SK-N-SH (cell line): ENCODE data around the gene ABCF1.

Experiments used
- POLR2AphosphoS5 ChIP-seq: IDR thresholded peaks from 2 replicates; pipeline ENCODE4 v1.6.1; 2012; ENCODE audit warnings: low read depth, low read length
- TF ChIP-seq, protein P1 (sequence below): fragments of 200-600 bp; sonication (generic); IDR thresholded peaks from 2 replicates; pipeline ENCODE4 v1.6.1; 2017; ENCODE audit warnings: antibody characterized with exemption, mild to moderate bottlenecking, moderate library complexity
- TF ChIP-seq, protein P2 (sequence below): fragments of 150-350 bp; IDR thresholded peaks from 2 replicates; pipeline ENCODE4 v1.6.1; 2017; ENCODE audit warnings: antibody characterized with exemption, low read length, low read depth, borderline replicate concordance
- TF ChIP-seq, protein P3 (sequence below): IDR thresholded peaks from 2 replicates; pipeline ENCODE4 v1.4.0; 2012; ENCODE audit warnings: low read depth, borderline replicate concordance

DNA sequence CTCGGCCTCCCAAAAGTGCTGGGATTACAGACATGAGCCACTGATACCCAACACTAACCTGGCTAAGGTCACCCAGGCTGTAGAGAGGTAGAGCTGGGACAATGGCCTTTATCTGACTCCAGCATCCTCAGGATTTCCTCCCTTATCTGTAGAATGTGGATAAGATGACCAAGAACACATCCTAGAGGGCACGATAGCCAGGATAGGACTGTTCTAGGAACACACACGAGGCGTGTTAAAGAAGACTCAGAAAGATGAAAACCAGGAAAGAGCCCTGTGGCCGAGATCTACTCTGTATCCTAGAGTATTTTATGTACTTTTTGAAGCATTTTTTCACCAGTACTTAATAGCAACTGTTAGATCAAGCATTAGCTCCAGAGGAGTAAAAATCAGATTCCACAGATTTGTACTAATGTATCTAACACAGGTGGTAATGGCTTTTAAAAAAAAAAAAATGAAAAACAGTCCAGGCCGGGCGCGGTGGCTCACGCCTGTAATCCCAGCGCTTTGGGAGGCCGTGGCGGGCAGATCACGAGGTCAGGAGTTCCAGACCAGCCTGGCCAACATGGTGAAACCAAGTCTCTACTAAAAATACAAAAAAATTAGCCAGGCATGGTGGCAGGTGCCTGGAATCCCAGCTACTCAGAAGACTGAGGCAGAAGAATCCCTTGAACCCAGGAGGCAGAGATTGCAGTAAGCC, 28.5 kb downstream of the ABCF1 start:
- TF ChIP-seq, protein P1, sequence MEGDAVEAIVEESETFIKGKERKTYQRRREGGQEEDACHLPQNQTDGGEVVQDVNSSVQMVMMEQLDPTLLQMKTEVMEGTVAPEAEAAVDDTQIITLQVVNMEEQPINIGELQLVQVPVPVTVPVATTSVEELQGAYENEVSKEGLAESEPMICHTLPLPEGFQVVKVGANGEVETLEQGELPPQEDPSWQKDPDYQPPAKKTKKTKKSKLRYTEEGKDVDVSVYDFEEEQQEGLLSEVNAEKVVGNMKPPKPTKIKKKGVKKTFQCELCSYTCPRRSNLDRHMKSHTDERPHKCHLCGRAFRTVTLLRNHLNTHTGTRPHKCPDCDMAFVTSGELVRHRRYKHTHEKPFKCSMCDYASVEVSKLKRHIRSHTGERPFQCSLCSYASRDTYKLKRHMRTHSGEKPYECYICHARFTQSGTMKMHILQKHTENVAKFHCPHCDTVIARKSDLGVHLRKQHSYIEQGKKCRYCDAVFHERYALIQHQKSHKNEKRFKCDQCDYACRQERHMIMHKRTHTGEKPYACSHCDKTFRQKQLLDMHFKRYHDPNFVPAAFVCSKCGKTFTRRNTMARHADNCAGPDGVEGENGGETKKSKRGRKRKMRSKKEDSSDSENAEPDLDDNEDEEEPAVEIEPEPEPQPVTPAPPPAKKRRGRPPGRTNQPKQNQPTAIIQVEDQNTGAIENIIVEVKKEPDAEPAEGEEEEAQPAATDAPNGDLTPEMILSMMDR = no peak
- TF ChIP-seq POLR2AphosphoS5 = no peak
- TF ChIP-seq, protein P2, sequence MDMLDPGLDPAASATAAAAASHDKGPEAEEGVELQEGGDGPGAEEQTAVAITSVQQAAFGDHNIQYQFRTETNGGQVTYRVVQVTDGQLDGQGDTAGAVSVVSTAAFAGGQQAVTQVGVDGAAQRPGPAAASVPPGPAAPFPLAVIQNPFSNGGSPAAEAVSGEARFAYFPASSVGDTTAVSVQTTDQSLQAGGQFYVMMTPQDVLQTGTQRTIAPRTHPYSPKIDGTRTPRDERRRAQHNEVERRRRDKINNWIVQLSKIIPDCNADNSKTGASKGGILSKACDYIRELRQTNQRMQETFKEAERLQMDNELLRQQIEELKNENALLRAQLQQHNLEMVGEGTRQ = no peak
- TF ChIP-seq, protein P3, sequence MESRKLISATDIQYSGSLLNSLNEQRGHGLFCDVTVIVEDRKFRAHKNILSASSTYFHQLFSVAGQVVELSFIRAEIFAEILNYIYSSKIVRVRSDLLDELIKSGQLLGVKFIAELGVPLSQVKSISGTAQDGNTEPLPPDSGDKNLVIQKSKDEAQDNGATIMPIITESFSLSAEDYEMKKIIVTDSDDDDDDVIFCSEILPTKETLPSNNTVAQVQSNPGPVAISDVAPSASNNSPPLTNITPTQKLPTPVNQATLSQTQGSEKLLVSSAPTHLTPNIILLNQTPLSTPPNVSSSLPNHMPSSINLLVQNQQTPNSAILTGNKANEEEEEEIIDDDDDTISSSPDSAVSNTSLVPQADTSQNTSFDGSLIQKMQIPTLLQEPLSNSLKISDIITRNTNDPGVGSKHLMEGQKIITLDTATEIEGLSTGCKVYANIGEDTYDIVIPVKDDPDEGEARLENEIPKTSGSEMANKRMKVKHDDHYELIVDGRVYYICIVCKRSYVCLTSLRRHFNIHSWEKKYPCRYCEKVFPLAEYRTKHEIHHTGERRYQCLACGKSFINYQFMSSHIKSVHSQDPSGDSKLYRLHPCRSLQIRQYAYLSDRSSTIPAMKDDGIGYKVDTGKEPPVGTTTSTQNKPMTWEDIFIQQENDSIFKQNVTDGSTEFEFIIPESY = no peak
